ENCODE measurements around the gene RBM4B. TPM values are rescaled to one million over a fixed set of nuclear protein-coding genes. Genes with fewer than 3 reads are reported as not detected.

Gene RBM4B
- total RNA-seq, 1 experiment from 2014 or later, result 9.5 TPM

- peaks cover 18% of the 10 kb centered on the region for H3K4me1 Mint-ChIP-seq (ENCODE audit: insufficient read depth, unreplicated experiment)
- no peak for DNase-seq (ENCODE audit: unreplicated experiment)
- no peak overlapping the region for H3K27ac Mint-ChIP-seq (ENCODE audit: low read depth, unreplicated experiment)
- H3K9me3 Mint-ChIP-seq (ENCODE audit: unreplicated experiment), result no peaks in the 10 kb centered on the region
- CTCF ChIA-PET, result interaction anchor here (0.6 to 1.0 kb wide), 2 partner anchors 21 to 267 kb away, joined by 3 read pairs; no protein-coding TSS in a partner anchor
- intact Hi-C loops (cut with micrococcal nuclease), result loop anchor here (5.0 kb wide), 1 partner anchor 243 kb away; no protein-coding TSS in a partner anchor
- H3K27me3 Mint-ChIP-seq (ENCODE audit: insufficient read depth, unreplicated experiment), result no peaks in the 10 kb centered on the region
- no peak for TF ChIP-seq CTCF (IDR thresholded peaks at IDR 0.05; ENCODE audit: unreplicated experiment)
- no peak overlapping the region for H3K4me3 Mint-ChIP-seq (ENCODE audit: unreplicated experiment)
- POLR2A ChIA-PET, result interaction anchor here (0.6 to 1.1 kb wide), 5 partner anchors 36 to 351 kb away, joined by 3 to 5 read pairs (median 3); partner anchors contain the start of genes CTSF, RBM14 and RBM4
- peaks cover 38% of the 10 kb centered on the region for H3K36me3 Mint-ChIP-seq (ENCODE audit: insufficient read depth, unreplicated experiment)
- no TSS peak for BruUV-seq (replicated peaks)
Measured at GRCh38 chr11:66674964-66675602, 2.6 kb downstream of the RBM4B start.

DNA sequence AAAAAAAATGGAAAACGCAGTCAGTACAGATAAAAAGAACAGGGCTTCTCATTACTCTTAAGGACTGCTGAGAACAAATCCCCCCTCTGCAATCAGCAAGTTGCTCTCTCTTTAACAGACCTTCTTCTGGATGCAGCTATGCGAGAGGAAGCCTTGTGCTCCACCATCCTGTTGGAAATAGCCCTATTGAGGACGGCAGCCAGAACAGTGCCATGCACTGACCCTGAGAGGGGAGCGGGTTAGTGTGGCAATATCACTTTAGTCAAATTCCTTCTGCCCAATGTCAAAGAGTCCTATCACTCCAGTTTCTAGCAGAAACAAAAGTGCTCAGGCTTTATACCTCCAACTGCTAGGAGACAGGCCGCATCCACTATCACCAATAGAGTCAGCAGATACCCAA is 6.9 kb downstream of the RBM4B start:
- no peak for DNase-seq (ENCODE audit: unreplicated experiment)
- intact Hi-C loops (cut with micrococcal nuclease), result no loop called here
- TF ChIP-seq CTCF (IDR thresholded peaks at IDR 0.05; ENCODE audit: unreplicated experiment), result no peak
- H3K4me1 Mint-ChIP-seq (ENCODE audit: insufficient read depth, unreplicated experiment), result peaks cover 7% of the 10 kb centered on the region
- H3K27ac Mint-ChIP-seq (ENCODE audit: low read depth, unreplicated experiment), result no peak overlapping the region
- CTCF ChIA-PET, result interaction anchor here (0.7 to 1.0 kb wide), 2 partner anchors 11 to 282 kb away, joined by 3 to 5 read pairs; no protein-coding TSS in a partner anchor
- no peak overlapping the region for H3K4me3 Mint-ChIP-seq (ENCODE audit: unreplicated experiment)
- H3K36me3 Mint-ChIP-seq (ENCODE audit: insufficient read depth, unreplicated experiment), result peaks cover 72% of the 10 kb centered on the region
- POLR2A ChIA-PET, result no interaction called here
- BruUV-seq (replicated peaks), result no TSS peak
- no peaks in the 10 kb centered on the region for H3K9me3 Mint-ChIP-seq (ENCODE audit: unreplicated experiment)
- no peaks in the 10 kb centered on the region for H3K27me3 Mint-ChIP-seq (ENCODE audit: insufficient read depth, unreplicated experiment)

GRCh38 chr11:66665369-66665768 is 12.3 kb downstream of the RBM4B start:
- H3K36me3 Mint-ChIP-seq (ENCODE audit: insufficient read depth, unreplicated experiment), result peaks cover 77% of the 10 kb centered on the region

More at GRCh38 chr11:66665369-66665768, 12.3 kb downstream of the RBM4B start:
- CTCF ChIA-PET, result interaction anchor here (0.6 to 0.8 kb wide), 2 partner anchors 29 to 51 kb away, joined by 3 read pairs; no protein-coding TSS in a partner anchor
- no peak for DNase-seq (ENCODE audit: unreplicated experiment)
- no TSS peak for BruUV-seq (replicated peaks)
- intact Hi-C loops (cut with micrococcal nuclease), result no loop called here
- no peak overlapping the region for H3K4me3 Mint-ChIP-seq (ENCODE audit: unreplicated experiment)
- no peak overlapping the region for H3K27ac Mint-ChIP-seq (ENCODE audit: low read depth, unreplicated experiment)
- H3K9me3 Mint-ChIP-seq (ENCODE audit: unreplicated experiment), result no peaks in the 10 kb centered on the region
- no peaks in the 10 kb centered on the region for H3K4me1 Mint-ChIP-seq (ENCODE audit: insufficient read depth, unreplicated experiment)
- TF ChIP-seq CTCF (IDR thresholded peaks at IDR 0.05; ENCODE audit: unreplicated experiment), result no peak
- POLR2A ChIA-PET, result interaction anchor here (0.5 to 1.5 kb wide), 3 partner anchors 9 to 18 kb away, joined by 3 read pairs; partner anchors contain the start of gene RBM4B
- H3K27me3 Mint-ChIP-seq (ENCODE audit: insufficient read depth, unreplicated experiment), result no peaks in the 10 kb centered on the region
